B cell (primary cell): ENCODE data around the gene TMPRSS9. TPM values are rescaled to one million over a fixed set of nuclear protein-coding genes. Genes with fewer than 3 reads are reported as not detected.

ENCODE experiments used
- ATAC-seq: fragments of 200-7000 bp; cut with Tn5 transposase; one replicate; pipeline ENCODE4 v1.10.0; 2021; ENCODE audit warnings: low read depth, mild to moderate bottlenecking, moderate number of reproducible peaks, moderate library complexity
- CTCF ChIA-PET: fragments of 350-600 bp; sonication (Branson Sonifier 250); formaldehyde crosslinking; loops from one replicate; lab custom pipeline; 2021; ENCODE audit warnings: antibody characterized with exemption, inconsistent platforms; lab: Charles Lee
- POLR2A ChIA-PET: fragments of 350-600 bp; sonication (Branson Sonifier 250); formaldehyde crosslinking; loops from one replicate; lab custom pipeline; 2021; ENCODE audit warnings: antibody characterized with exemption; lab: Charles Lee
- DNase-seq: peaks from one replicate; pipeline ENCODE4 v3.0.0; 2013
- H2AFZ ChIP-seq: 2 replicates; pipeline ENCODE4 v1.6.1; 2012; ENCODE audit warnings: mild to moderate bottlenecking, low read depth, low read length; ENCODE audit not compliant: insufficient read depth, poor library complexity, severe bottlenecking
- H3K27ac ChIP-seq, 2 donors: 1 replicate in 1 of 2; 2 replicates in 1 of 2; pipeline ENCODE4 v1.5.1; 2012 to 2013; ENCODE audit warnings: low read length in 2 of 2, mild to moderate bottlenecking in 2 of 2, moderate library complexity in 1 of 2
- H3K27me3 ChIP-seq, 4 experiments: fragments of 200-600 bp in 1 of 4; sonication (generic) in 1 of 4; replicated peaks in 1 of 4; 1 replicate in 2 of 4; 2 replicates in 2 of 4; pipeline versions ENCODE4 v1.6.1 to v1.7.0; 2013 to 2016; ENCODE audit warnings: low read length in 3 of 4, mild to moderate bottlenecking in 2 of 4, mixed read lengths in 1 of 4, moderate library complexity in 1 of 4; ENCODE audit not compliant: insufficient read depth in 4 of 4, control insufficient read depth in 3 of 4; ENCODE audit errors: control extremely low read depth in 1 of 4
- H3K36me3 ChIP-seq, 2 experiments: replicated peaks in 1 of 2; 1 replicate in 1 of 2; 2 replicates in 1 of 2; pipeline versions ENCODE4 v1.6.1 to v1.7.1; 2013; ENCODE audit warnings: low read length in 1 of 2; ENCODE audit not compliant: insufficient read depth in 2 of 2, control insufficient read depth in 1 of 2; ENCODE audit errors: control extremely low read depth in 1 of 2, extremely low read depth in 1 of 2
- H3K4me1 ChIP-seq, 2 donors: fragments of 200-600 bp in 1 of 2; sonication (generic) in 1 of 2; 1 replicate in 1 of 2; 2 replicates in 1 of 2; pipeline versions ENCODE4 v1.5.1 to v1.6.1; 2013 to 2017; ENCODE audit warnings: low read length in 2 of 2; ENCODE audit not compliant: control insufficient read depth in 2 of 2, insufficient read depth in 2 of 2
- H3K4me2 ChIP-seq: replicated peaks from 2 replicates; pipeline ENCODE3; 2012; ENCODE audit warnings: mild to moderate bottlenecking, low read depth, low read length; ENCODE audit not compliant: poor library complexity, severe bottlenecking
- H3K4me3 ChIP-seq, 5 experiments: fragments of 200-600 bp in 1 of 5; sonication (generic) in 1 of 5; 1 replicate in 3 of 5; 2 replicates in 2 of 5; pipeline versions ENCODE4 v1.5.1 to v1.7.0; 2011 to 2016; ENCODE audit warnings: low read length in 4 of 5, mild to moderate bottlenecking in 4 of 5, low read depth in 2 of 5, control low read depth in 1 of 5, moderate library complexity in 1 of 5; ENCODE audit not compliant: insufficient read depth in 1 of 5; ENCODE audit errors: control extremely low read depth in 1 of 5, extremely low read depth in 1 of 5
- H3K79me2 ChIP-seq: fragments of 200-600 bp; sonication (generic); one replicate; pipeline ENCODE4 v1.6.0; 2016; ENCODE audit warnings: low read length; ENCODE audit not compliant: control insufficient read depth, insufficient read depth
- H3K9ac ChIP-seq: fragments of 200-600 bp; sonication (generic); 2 replicates; pipeline ENCODE4 v1.6.1; 2017; ENCODE audit warnings: mild to moderate bottlenecking, low read length, moderate library complexity
- H3K9me3 ChIP-seq, 3 donors: one replicate each; pipeline versions ENCODE4 v1.6.1 to v1.7.1; 2013; ENCODE audit warnings: low read length in 2 of 3; ENCODE audit not compliant: control insufficient read depth in 2 of 3, insufficient read depth in 1 of 3; ENCODE audit errors: control extremely low read depth in 1 of 3
- H4K20me1 ChIP-seq: 2 replicates; pipeline ENCODE4 v1.6.0; 2012; ENCODE audit warnings: mild to moderate bottlenecking, low read length; ENCODE audit not compliant: insufficient read depth, control insufficient read depth, poor library complexity, severe bottlenecking
- H3K27ac Mint-ChIP-seq: one replicate; pipeline ENCODE4 v1.8.0; 2021; ENCODE audit warnings: mixed read lengths
- H3K27me3 Mint-ChIP-seq: one replicate; pipeline ENCODE4 v1.8.0; 2021; ENCODE audit warnings: mixed read lengths
- H3K4me1 Mint-ChIP-seq: one replicate; pipeline ENCODE4 v1.8.0; 2021; ENCODE audit warnings: mixed read lengths
- H3K4me3 Mint-ChIP-seq: one replicate; pipeline ENCODE4 v1.8.0; 2021; ENCODE audit warnings: mixed read lengths
- H3K9me3 Mint-ChIP-seq: one replicate; pipeline ENCODE4 v1.8.0; 2022; ENCODE audit warnings: mixed read lengths; ENCODE audit not compliant: insufficient read depth
- CTCF ChIP-seq: fragments of 200-600 bp; IDR thresholded peaks from one replicate; pipeline ENCODE4 v1.8.0; 2022; ENCODE audit warnings: antibody characterized with exemption, mild to moderate bottlenecking
- EZH2 ChIP-seq: IDR thresholded peaks from 2 replicates; pipeline ENCODE4 v1.6.1; 2012; ENCODE audit warnings: borderline replicate concordance, low read depth, mild to moderate bottlenecking, moderate library complexity, low read length; ENCODE audit not compliant: insufficient read depth, poor library complexity, severe bottlenecking
- WGBS: methylation state at CpG from one replicate; pipeline ENCODE4 v1.1.5; 2013; ENCODE audit warnings: missing lambda C conversion rate; ENCODE audit not compliant: insufficient coverage; 5-methylcytosine and 5-hydroxymethylcytosine counted together
- intact Hi-C: fragments of 100-400 bp; cut with micrococcal nuclease; formaldehyde crosslinking; loops from one replicate; pipeline ENCODE4 v1.10.0; 2022
- polyA minus RNA-seq: library from RNA; depleted of rRNA, polyadenylated mRNA; stranded (reverse); fragments of >200 nt; gene quantifications from 2 replicates; pipeline ENCODE4 v1.2.3, GENCODE V29; 2012
- polyA plus RNA-seq: library from polyadenylated mRNA; depleted of rRNA; stranded (reverse); fragments of >200 nt; gene quantifications from 2 replicates; pipeline ENCODE4 v1.2.3, GENCODE V29; 2012
- total RNA-seq, 2 donors: library from RNA; stranded (reverse); fragments of 120-200 nt in 1 of 2; gene quantifications; 1 replicate in 1 of 2; 2 replicates in 1 of 2; pipeline versions ENCODE4 v1.2.3 to v1.2.4, GENCODE V29; 2013 to 2022

TMPRSS9 gene
- total RNA-seq (0.15 TPM in 1 of 2 replicates, not detected in the other), polyA plus RNA-seq (not detected in 2 replicates), polyA minus RNA-seq (0.07 TPM in 1 of 2 replicates, not detected in the other)
- not detected for total RNA-seq (2013)

GRCh38 chr19:2359992-2360685 lies at the start of gene TMPRSS9:
Gene TMPRSS9, plus strand, starts transcription at chr19:2360265. Its CDS starts 29,521 bp downstream, at chr19:2389786.
- Histone ChIP-seq H3K4me2 (peak within 1 kb of the TSS; percentile 22), H3K27ac (no peak within 1 kb of the TSS), H3K4me3 (no peak within 1 kb of the TSS), H2AFZ (no peak within 1 kb of the TSS), H3K9me3 (no peaks in the 10 kb centered on the region), H3K36me3 (no peaks in the 10 kb centered on the region), H3K79me2 (no peaks in the 10 kb centered on the region), H4K20me1 (no peaks in the 10 kb centered on the region), H3K27me3 (peaks cover 0 to 36% (median 14%) of the 10 kb centered on the region in 4 experiments), H3K4me1 (peaks cover 6 to 17% of the 10 kb centered on the region in 2 donors), H3K9ac (no peak within 1 kb of the TSS)
- no peak within 1 kb of the TSS for H3K27ac Mint-ChIP-seq
- no peak within 1 kb of the TSS for H3K4me3 Mint-ChIP-seq
- peaks cover 14% of the 10 kb centered on the region for H3K27me3 Mint-ChIP-seq
- peaks cover 5% of the 10 kb centered on the region for H3K4me1 Mint-ChIP-seq
- DNase-seq (no peak), ATAC-seq (no peak)
- ChIA-PET CTCF (no interaction called here), POLR2A (interaction anchor here (0.6 kb wide), 1 partner anchor 27 kb away, joined by 3 read pairs; no protein-coding TSS in a partner anchor)
- TF ChIP-seq EZH2, result no peak
- TF ChIP-seq CTCF, result no peak
- H3K9me3 Mint-ChIP-seq, result no peaks in the 10 kb centered on the region
- WGBS, result 31% methylated on average over 27 of the region's 44 CpGs
- intact Hi-C loops, result no loop called here

GRCh38 chr19:2311093-2311492 lies 49.0 kb upstream of the TMPRSS9 start:
- no peak for ATAC-seq
- no peak overlapping the region for H3K4me3 ChIP-seq
- H3K36me3 ChIP-seq, result no peaks in the 10 kb centered on the region
- intact Hi-C loops, result loop anchor here (10.0 kb wide), 1 partner anchor 156 kb away; the partner anchor contains the start of gene AP3D1
- H3K27me3 Mint-ChIP-seq, result peaks cover 12% of the 10 kb centered on the region
- peaks cover 31% of the 10 kb centered on the region for H3K4me1 Mint-ChIP-seq
- peaks cover 3 to 23% (median 8%) of the 10 kb centered on the region in 3 donors for H3K9me3 ChIP-seq
- no peaks in the 10 kb centered on the region for H4K20me1 ChIP-seq
- H3K27me3 ChIP-seq, result peaks cover 0 to 45% (median 18%) of the 10 kb centered on the region in 4 experiments
- H3K27ac ChIP-seq, result no peak overlapping the region
- no peak overlapping the region for H3K4me2 ChIP-seq
- WGBS, result 90% methylated on average over 2 of the region's 4 CpGs
- no peak overlapping the region for H3K4me3 Mint-ChIP-seq
- no peak for DNase-seq
- H2AFZ ChIP-seq, result no peak overlapping the region
- CTCF ChIA-PET, result interaction anchor here (0.8 kb wide), 1 partner anchor 36 kb away, joined by 3 read pairs; no protein-coding TSS in a partner anchor
- H3K27ac Mint-ChIP-seq, result no peak overlapping the region
- peaks cover 11% of the 10 kb centered on the region for H3K79me2 ChIP-seq
- POLR2A ChIA-PET, result interaction anchor here (0.7 to 1.2 kb wide), 2 partner anchors 11 to 22 kb away, joined by 3 to 5 read pairs; no protein-coding TSS in a partner anchor
- peaks cover 3% of the 10 kb centered on the region for H3K9me3 Mint-ChIP-seq
- no peak overlapping the region for H3K9ac ChIP-seq
- peaks cover 37 to 39% of the 10 kb centered on the region in 2 donors for H3K4me1 ChIP-seq
- TF ChIP-seq CTCF, result no peak
- TF ChIP-seq EZH2, result no peak
